ENCODE results near the gene KIF15.

The KIF15 gene

DNA sequence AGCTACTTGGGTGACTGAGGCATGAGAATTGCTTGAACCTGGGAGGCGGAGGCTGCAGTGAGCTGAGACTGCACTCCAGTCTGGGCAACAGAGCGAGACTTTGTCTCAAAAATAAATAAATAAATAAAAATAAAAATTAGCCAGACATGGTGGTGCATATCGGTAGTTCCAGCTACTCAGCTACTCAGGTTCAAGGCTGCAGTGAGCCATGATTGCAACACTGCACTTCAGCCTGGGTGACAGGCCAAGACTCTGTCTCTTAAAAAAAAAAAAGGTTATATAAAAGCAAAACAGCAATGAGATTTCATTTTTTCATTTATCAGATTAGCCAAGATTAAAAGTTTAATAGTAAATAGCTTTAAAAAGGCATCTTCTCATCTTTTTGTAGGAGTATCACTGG, 115.7 kb downstream of the KIF15 start:
- WGBS = 100% methylated on average over 1 of the region's 3 CpGs
- Histone ChIP-seq H3K9me3 (ENCODE audit: control insufficient read depth, low read length) (no peaks in the 10 kb centered on the region), H4K8ac (ENCODE audit: low read length) (no peak overlapping the region), H3K4me3 (ENCODE audit: insufficient read depth in 1 of 2, low read depth in 1 of 2, low read length in 2 of 2) (no peak overlapping the region), H3K23ac (ENCODE audit: low read length in 2 of 2) (no peak overlapping the region), H3K4me2 (ENCODE audit: low read length, poor library complexity, severe bottlenecking) (no peak overlapping the region), H3K4me1 (ENCODE audit: control insufficient read depth, insufficient read depth, low read depth, low read length) (peaks cover 2% of the 10 kb centered on the region), H2BK15ac (ENCODE audit: low read depth, poor library complexity, severe bottlenecking) (no peak overlapping the region), H2BK5ac (ENCODE audit: low read depth, low read length, poor library complexity, severe bottlenecking) (no peak overlapping the region), H4K91ac (ENCODE audit: low read length) (no peak overlapping the region), H3K36me3 (ENCODE audit: control insufficient read depth in 1 of 2, insufficient read depth in 2 of 2, low read depth in 1 of 2, low read length in 2 of 2) (no peaks in the 10 kb centered on the region), H3K27ac (ENCODE audit: low read length, poor library complexity, severe bottlenecking) (no peak overlapping the region), H2AFZ (ENCODE audit: low read depth, low read length) (no peak overlapping the region), H3K27me3 (ENCODE audit: control insufficient read depth in 1 of 2, insufficient read depth in 1 of 2, low read length in 2 of 2) (no peaks in the 10 kb centered on the region), H2BK120ac (ENCODE audit: low read depth, low read length) (no peak overlapping the region), H2AK5ac (ENCODE audit: low read length, severe bottlenecking) (no peak overlapping the region), H3K4ac (ENCODE audit: low read depth in 1 of 2, low read length in 2 of 2) (no peak overlapping the region), H3K79me1 (replicated peaks; ENCODE audit: low read length, poor library complexity, severe bottlenecking) (no peaks in the 10 kb centered on the region), H2BK12ac (ENCODE audit: low read length in 2 of 2) (no peak overlapping the region), H3K18ac (ENCODE audit: low read depth in 1 of 2, low read length in 2 of 2) (no peak overlapping the region), H3K14ac (ENCODE audit: low read length in 2 of 2) (no peak overlapping the region), H3K9ac (ENCODE audit: low read length) (no peak overlapping the region)
- DNase-seq = no peak

DNA sequence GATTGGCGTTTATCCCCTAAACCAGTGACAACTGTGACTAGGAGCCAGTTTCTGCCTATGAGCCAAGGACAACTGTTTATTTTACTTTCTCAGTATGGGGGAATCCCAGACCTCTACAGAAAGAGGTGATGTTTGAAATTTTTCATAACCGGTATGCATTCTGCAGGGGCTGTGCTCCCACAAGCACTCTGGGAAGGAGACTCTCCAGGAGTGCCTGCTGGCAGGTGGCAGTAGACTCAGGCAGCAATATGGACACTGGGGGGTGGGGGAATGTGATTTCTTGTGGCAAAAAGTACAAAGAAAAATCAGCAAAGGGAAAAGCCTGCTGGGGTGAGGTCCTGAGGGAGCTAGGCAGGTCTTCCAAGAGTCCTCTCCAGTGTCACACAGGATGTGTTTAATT, 118.7 kb downstream of the KIF15 start:
- Histone ChIP-seq H3K4me3 (ENCODE audit: insufficient read depth in 1 of 2, low read depth in 1 of 2, low read length in 2 of 2) (no peak overlapping the region), H2BK120ac (ENCODE audit: low read depth, low read length) (no peak overlapping the region), H3K9ac (ENCODE audit: low read length) (no peak overlapping the region), H4K8ac (ENCODE audit: low read length) (no peak overlapping the region), H3K9me3 (ENCODE audit: control insufficient read depth, low read length) (no peaks in the 10 kb centered on the region), H3K23ac (ENCODE audit: low read length in 2 of 2) (peak overlapping the region in 1 of 2 experiments; percentile 64), H4K91ac (ENCODE audit: low read length) (no peak overlapping the region), H3K4me2 (ENCODE audit: low read length, poor library complexity, severe bottlenecking) (no peak overlapping the region), H3K4ac (ENCODE audit: low read depth in 1 of 2, low read length in 2 of 2) (no peak overlapping the region), H2BK12ac (ENCODE audit: low read length in 2 of 2) (no peak overlapping the region), H3K27me3 (ENCODE audit: control insufficient read depth in 1 of 2, insufficient read depth in 1 of 2, low read length in 2 of 2) (no peaks in the 10 kb centered on the region), H2AK5ac (ENCODE audit: low read length, severe bottlenecking) (no peak overlapping the region), H3K14ac (ENCODE audit: low read length in 2 of 2) (no peak overlapping the region), H3K36me3 (ENCODE audit: control insufficient read depth in 1 of 2, insufficient read depth in 2 of 2, low read depth in 1 of 2, low read length in 2 of 2) (no peaks in the 10 kb centered on the region), H3K18ac (ENCODE audit: low read depth in 1 of 2, low read length in 2 of 2) (no peak overlapping the region), H2BK15ac (ENCODE audit: low read depth, poor library complexity, severe bottlenecking) (no peak overlapping the region), H2AFZ (ENCODE audit: low read depth, low read length) (no peak overlapping the region), H3K79me1 (replicated peaks; ENCODE audit: low read length, poor library complexity, severe bottlenecking) (no peaks in the 10 kb centered on the region), H3K4me1 (ENCODE audit: control insufficient read depth, insufficient read depth, low read depth, low read length) (peaks cover 17% of the 10 kb centered on the region), H3K27ac (ENCODE audit: low read length, poor library complexity, severe bottlenecking) (no peak overlapping the region), H2BK5ac (ENCODE audit: low read depth, low read length, poor library complexity, severe bottlenecking) (no peak overlapping the region)
- no peak for DNase-seq
- 75% methylated on average over 2 of the region's 2 CpGs for WGBS

DNA sequence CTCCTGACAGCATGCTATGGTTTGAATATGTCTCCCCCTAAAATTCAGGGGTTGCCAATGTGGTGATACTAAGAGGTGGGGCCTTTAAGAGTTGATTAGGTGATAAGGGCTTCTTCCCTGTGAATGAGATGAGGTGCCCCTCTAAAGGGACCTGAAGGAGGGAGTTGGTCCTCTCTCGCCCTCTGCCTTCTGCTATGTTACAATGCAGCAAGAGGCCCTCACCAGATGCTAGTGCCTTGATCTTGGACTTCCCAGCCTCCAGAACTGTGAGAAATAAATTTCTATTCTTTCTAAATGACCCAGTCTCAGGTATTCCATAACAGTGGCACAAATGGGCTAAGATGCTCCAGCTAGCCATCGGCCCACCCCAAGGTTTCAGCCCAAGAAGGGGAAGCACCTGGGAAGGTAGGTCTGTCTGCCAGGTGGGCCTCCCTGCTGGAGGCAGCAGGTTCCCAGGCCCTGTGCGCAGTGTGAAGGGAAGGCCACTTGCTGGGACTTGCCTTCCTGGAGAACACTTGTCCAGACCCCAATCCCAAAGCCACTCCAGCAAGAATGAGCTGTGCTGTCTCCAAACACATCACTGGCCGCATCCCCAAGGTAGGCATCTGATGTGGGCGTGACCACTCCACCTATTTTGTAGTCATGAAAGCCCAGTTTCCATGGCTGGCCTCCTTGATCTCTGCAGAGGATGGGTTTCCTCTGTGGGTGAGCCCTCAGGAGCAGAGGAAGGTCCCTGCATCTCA, 121.8 kb downstream of the KIF15 start:
- 94% methylated on average over 5 of the region's 5 CpGs for WGBS
- Histone ChIP-seq H2BK15ac (ENCODE audit: low read depth, poor library complexity, severe bottlenecking) (peak overlapping the region; percentile 85), H2AFZ (ENCODE audit: low read depth, low read length) (no peak overlapping the region), H3K27ac (ENCODE audit: low read length, poor library complexity, severe bottlenecking) (peak overlapping the region; percentile 83), H2BK12ac (ENCODE audit: low read length in 2 of 2) (peak overlapping the region in 1 of 2 experiments; percentile 43), H3K79me1 (replicated peaks; ENCODE audit: low read length, poor library complexity, severe bottlenecking) (no peaks in the 10 kb centered on the region), H3K4me2 (ENCODE audit: low read length, poor library complexity, severe bottlenecking) (peak overlapping the region; percentile 32), H3K4ac (ENCODE audit: low read depth in 1 of 2, low read length in 2 of 2) (no peak overlapping the region), H2AK5ac (ENCODE audit: low read length, severe bottlenecking) (peak overlapping the region; percentile 99), H3K14ac (ENCODE audit: low read length in 2 of 2) (peak overlapping the region in 1 of 2 experiments; percentile 23), H4K91ac (ENCODE audit: low read length) (peak overlapping the region; percentile 6), H3K4me3 (ENCODE audit: insufficient read depth in 1 of 2, low read depth in 1 of 2, low read length in 2 of 2) (peak overlapping the region in 1 of 2 experiments; percentile 48), H3K27me3 (ENCODE audit: control insufficient read depth in 1 of 2, insufficient read depth in 1 of 2, low read length in 2 of 2) (no peaks in the 10 kb centered on the region), H3K23ac (ENCODE audit: low read length in 2 of 2) (peak overlapping the region in 1 of 2 experiments; percentile 65), H4K8ac (ENCODE audit: low read length) (no peak overlapping the region), H2BK5ac (ENCODE audit: low read depth, low read length, poor library complexity, severe bottlenecking) (peak overlapping the region; percentile 84), H2BK120ac (ENCODE audit: low read depth, low read length) (no peak overlapping the region), H3K18ac (ENCODE audit: low read depth in 1 of 2, low read length in 2 of 2) (peak overlapping the region in 1 of 2 experiments; percentile 50), H3K36me3 (ENCODE audit: control insufficient read depth in 1 of 2, insufficient read depth in 2 of 2, low read depth in 1 of 2, low read length in 2 of 2) (no peaks in the 10 kb centered on the region), H3K9me3 (ENCODE audit: control insufficient read depth, low read length) (no peaks in the 10 kb centered on the region), H3K4me1 (ENCODE audit: control insufficient read depth, insufficient read depth, low read depth, low read length) (peaks cover 27% of the 10 kb centered on the region), H3K9ac (ENCODE audit: low read length) (peak overlapping the region; percentile 11)
- DNase-seq = no peak

DNA sequence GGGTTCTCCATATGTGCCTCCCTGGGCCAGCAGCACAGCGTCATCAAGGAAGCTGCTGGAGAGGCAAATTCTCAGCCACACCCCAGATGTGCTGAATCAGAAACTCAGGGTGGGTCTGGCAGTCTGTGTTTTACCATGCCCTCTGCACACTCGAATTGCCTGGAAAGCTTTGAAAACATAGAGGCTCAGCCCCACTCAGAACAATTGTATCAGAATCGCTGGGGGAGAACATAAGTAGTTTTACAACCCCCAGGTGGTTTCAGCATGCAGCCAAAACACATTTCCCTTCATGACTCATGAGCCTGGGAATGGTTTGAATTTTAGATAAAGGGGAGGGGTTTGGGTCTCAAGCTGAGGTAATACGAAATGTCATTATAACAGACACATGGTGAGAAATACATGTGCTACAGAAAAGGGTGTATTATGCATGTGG, 122.4 kb downstream of the KIF15 start:
- no peaks in the 10 kb centered on the region for H3K27me3 ChIP-seq (ENCODE audit: control insufficient read depth in 1 of 2, insufficient read depth in 1 of 2, low read length in 2 of 2)
- H2AK5ac ChIP-seq (ENCODE audit: low read length, severe bottlenecking) = peak overlapping the region; percentile 99
- H3K27ac ChIP-seq (ENCODE audit: low read length, poor library complexity, severe bottlenecking) = peak overlapping the region; percentile 83
- no peak overlapping the region for H3K4ac ChIP-seq (ENCODE audit: low read depth in 1 of 2, low read length in 2 of 2)
- no peak overlapping the region for H3K18ac ChIP-seq (ENCODE audit: low read depth in 1 of 2, low read length in 2 of 2)
- H3K79me1 ChIP-seq (replicated peaks; ENCODE audit: low read length, poor library complexity, severe bottlenecking) = no peaks in the 10 kb centered on the region
- H3K9ac ChIP-seq (ENCODE audit: low read length) = peak overlapping the region; percentile 11
- no peak overlapping the region for H2AFZ ChIP-seq (ENCODE audit: low read depth, low read length)
- peak overlapping the region; percentile 16 for H4K8ac ChIP-seq (ENCODE audit: low read length)
- peak overlapping the region; percentile 32 for H3K4me2 ChIP-seq (ENCODE audit: low read length, poor library complexity, severe bottlenecking)
- H3K23ac ChIP-seq (ENCODE audit: low read length in 2 of 2) = no peak overlapping the region
- WGBS = 0% methylated on average over 3 of the region's 4 CpGs
- H3K36me3 ChIP-seq (ENCODE audit: control insufficient read depth in 1 of 2, insufficient read depth in 2 of 2, low read depth in 1 of 2, low read length in 2 of 2) = no peaks in the 10 kb centered on the region
- H2BK12ac ChIP-seq (ENCODE audit: low read length in 2 of 2) = no peak overlapping the region
- no peak overlapping the region for H2BK120ac ChIP-seq (ENCODE audit: low read depth, low read length)
- H3K4me1 ChIP-seq (ENCODE audit: control insufficient read depth, insufficient read depth, low read depth, low read length) = peaks cover 27% of the 10 kb centered on the region
- H4K91ac ChIP-seq (ENCODE audit: low read length) = peak overlapping the region; percentile 6
- H2BK5ac ChIP-seq (ENCODE audit: low read depth, low read length, poor library complexity, severe bottlenecking) = peak overlapping the region; percentile 84
- DNase-seq = peak; percentile 41
- H3K9me3 ChIP-seq (ENCODE audit: control insufficient read depth, low read length) = no peaks in the 10 kb centered on the region
- H2BK15ac ChIP-seq (ENCODE audit: low read depth, poor library complexity, severe bottlenecking) = peak overlapping the region; percentile 85
- H3K4me3 ChIP-seq (ENCODE audit: insufficient read depth in 1 of 2, low read depth in 1 of 2, low read length in 2 of 2) = no peak overlapping the region
- no peak overlapping the region for H3K14ac ChIP-seq (ENCODE audit: low read length in 2 of 2)

All from mesenchymal stem cell (in vitro differentiated cells and primary cell).